Heart left ventricle (tissue), 16 donors: ENCODE results near the gene FHOD1. TPM values are rescaled to one million over a fixed set of nuclear protein-coding genes. Genes with fewer than 3 reads are reported as not detected.

Experiments
- ATAC-seq, 4 donors: fragments of 200-7000 bp; cut with Tn5 transposase; one replicate each; pipeline ENCODE4 v1.9.1; 2020 to 2022; ENCODE audit warnings: moderate library complexity in 4 of 4, mild to moderate bottlenecking in 3 of 4, moderate number of reproducible peaks in 1 of 4
- DNase-seq, 5 donors: peaks; one replicate each; pipeline ENCODE4 v3.0.0-alpha.2; 2020
- H3K27ac ChIP-seq, 12 donors: fragments of 200-600 bp; sonication (generic) in 4 of 12; one replicate each; pipeline versions ENCODE4 v1.5.0 to v1.8.0; 2016 to 2022; ENCODE audit warnings: mild to moderate bottlenecking in 2 of 12
- H3K27me3 ChIP-seq, 9 donors: fragments of 200-600 bp; sonication (generic) in 2 of 9; one replicate each; pipeline versions ENCODE4 v1.5.1 to v1.8.0; 2016 to 2022; ENCODE audit warnings: mild to moderate bottlenecking in 3 of 9
- H3K36me3 ChIP-seq, 9 donors: fragments of 200-600 bp; sonication (generic) in 2 of 9; one replicate each; pipeline versions ENCODE4 v1.5.0 to v1.8.0; 2018 to 2022; ENCODE audit warnings: mild to moderate bottlenecking in 2 of 9
- H3K4me1 ChIP-seq, 12 donors: fragments of 200-600 bp; sonication (generic) in 4 of 12; one replicate each; pipeline versions ENCODE4 v1.5.0 to v1.8.0; 2016 to 2022; ENCODE audit warnings: mild to moderate bottlenecking in 3 of 12
- H3K4me3 ChIP-seq, 12 donors: fragments of 200-600 bp; sonication (generic) in 4 of 12; one replicate each; pipeline versions ENCODE4 v1.5.0 to v1.8.0; 2017 to 2022; ENCODE audit warnings: mild to moderate bottlenecking in 9 of 12, moderate library complexity in 4 of 12
- H3K9me3 ChIP-seq, 12 donors: fragments of 200-600 bp; sonication (generic) in 4 of 12; one replicate each; pipeline versions ENCODE4 v1.5.0 to v1.8.0; 2016 to 2022; ENCODE audit warnings: mild to moderate bottlenecking in 1 of 12
- CTCF ChIP-seq, 12 donors: fragments of 200-600 bp; sonication (generic) in 4 of 12; IDR thresholded peaks; one replicate each; pipeline versions ENCODE4 v1.5.0 to v1.8.0; 2018 to 2022; ENCODE audit warnings: antibody characterized with exemption in 12 of 12, mild to moderate bottlenecking in 5 of 12
- POLR2A ChIP-seq, 2 donors: fragments of 450-650 bp; IDR thresholded peaks; one replicate each; pipeline ENCODE4 v1.6.1; 2017; ENCODE audit warnings: antibody characterized with exemption in 2 of 2, mild to moderate bottlenecking in 2 of 2, moderate library complexity in 2 of 2
- WGBS, 4 donors: extraction: QIAGEN DNeasy Blood & Tissue Kit in 2 of 4; methylation state at CpG; one replicate each; pipeline versions ENCODE4 v1.1.5 to v1.1.7; 2013 to 2018; 5-methylcytosine and 5-hydroxymethylcytosine counted together
- intact Hi-C, 10 donors: fragments of 100-400 bp; cut with DNase I; formaldehyde crosslinking; loops; one replicate each; pipeline versions ENCODE4 v1.11.1 to v1.14.2; 2022
- polyA plus RNA-seq, 2 donors: library from polyadenylated mRNA; stranded (reverse); fragments of 200-250 nt; gene quantifications; one replicate each; pipeline ENCODE4 v1.2.3, GENCODE V29; 2013
- total RNA-seq, 9 donors: library from RNA; depleted of rRNA in 2 of 9; stranded (reverse); fragments of >200 nt in 2 of 9; fragmentation: NEBNext Ultra II Directional in 3 of 9; extraction: Animal tissue kit (Norgen Biotek cat#: 25700) in 3 of 9; gene quantifications; one replicate each; pipeline versions ENCODE4 v1.1.0 to v1.2.4, GENCODE V29; 2016 to 2023
- donor health status: ischemic (EF 13 %, LVEDD 7.1; RV severe dilation, severe dysfunction).
- donor health status: healthy with polysubstance abuse.
- donor health status: DM: no; HTN: yes; CAD: no.
- donor health status: DM: no; HTN: no; CAD: no.
- donor health status: ischemic (EF 25% LVEDD 6.9; RV normal size, moderate dysfunction).
- donor health status: ischemic (EF 25% LVEDD 5.7; RV mildly dilated, moderate dysfunction).
- donor health status: healthy.
- donor health status: DM: yes; HTN: yes; CAD: no.
- donor health status: ischemic (EF 35%, LVEDD 5.7; RV mildly dilated, moderate dysfunction).
- donor health status: nonischemic (EF 11% LVEDD 7.7; RV severe dilation, severe dysfunction).
- donor health status: DM: yes; HTN: yes; CAD: no.
- donor health status: PGD.
- donor health status: ischemic (EF 29% LVEDD 5.4; RV normal size, mild dysfunction).
- donor health status: nonischemic (EF 23%, LVEDD 6.1; RV moderate dilation, normal function).

The FHOD1 gene
- total and polyA plus RNA-seq, 11 donors = 9.6 to 30.3 (median 18.0) TPM

GRCh38 chr16:67269766-67270165, 22.5 kb upstream of the FHOD1 start:
- peak in 1 of 4 donors; percentile 26 for ATAC-seq
- intact Hi-C loops = loop anchor here in 2 of 10 donors (10.0 kb wide), 1 partner anchor 125 kb away; the partner anchor contains the start of gene TPPP3 (in 2 of the 2)
- 51 to 67% (median 57%) methylated on average over 5 of the region's 5 CpGs for WGBS, 4 donors

GRCh38 chr16:67268136-67268579, 20.9 kb upstream of the FHOD1 start:
- peak in 3 of 5 donors; percentile 57 to 64 (median 59) for DNase-seq
- Histone ChIP-seq H3K9me3 (no peaks in the 10 kb centered on the region), H3K27ac (no peak overlapping the region), H3K4me3 (no peak overlapping the region), H3K4me1 (peaks cover 0 to 10% (median 0%) of the 10 kb centered on the region in 12 donors), H3K36me3 (no peaks in the 10 kb centered on the region), H3K27me3 (no peaks in the 10 kb centered on the region)
- ATAC-seq = peak in 3 of 4 donors; percentile 81 to 90 (median 89)
- TF ChIP-seq CTCF (IDR thresholded peaks at IDR 0.05) = no peak
- no peak for TF ChIP-seq POLR2A (IDR thresholded peaks at IDR 0.05)
- intact Hi-C loops = loop anchor here in 2 of 10 donors (10.0 kb wide), 1 partner anchor 127 kb away; the partner anchor contains the start of gene TPPP3 (in 2 of the 2)
- 41 to 63% (median 54%) methylated on average over 5 of the region's 5 CpGs for WGBS, 4 donors

More at GRCh38 chr16:67269766-67270165, 22.5 kb upstream of the FHOD1 start:
- Histone ChIP-seq H3K4me1 (peaks cover 0 to 10% (median 0%) of the 10 kb centered on the region in 12 donors), H3K9me3 (no peaks in the 10 kb centered on the region), H3K36me3 (no peaks in the 10 kb centered on the region), H3K4me3 (no peak overlapping the region), H3K27ac (no peak overlapping the region), H3K27me3 (no peaks in the 10 kb centered on the region)
- TF ChIP-seq CTCF (IDR thresholded peaks at IDR 0.05) = no peak
- TF ChIP-seq POLR2A (IDR thresholded peaks at IDR 0.05) = no peak
- DNase-seq = peak in 2 of 5 donors; percentile 5 to 33

GRCh38 chr16:67265834-67266233, 18.6 kb upstream of the FHOD1 start:
- Histone ChIP-seq H3K27ac (no peak overlapping the region), H3K4me1 (peaks cover 0 to 10% (median 2%) of the 10 kb centered on the region in 12 donors), H3K27me3 (no peaks in the 10 kb centered on the region), H3K4me3 (no peak overlapping the region), H3K9me3 (no peaks in the 10 kb centered on the region), H3K36me3 (no peaks in the 10 kb centered on the region)
- ATAC-seq (no peak), DNase-seq (peak in 1 of 5 donors; percentile 6)
- intact Hi-C loops = loop anchor here in 2 of 10 donors (10.0 kb wide), 1 partner anchor 129 kb away; the partner anchor contains the start of gene TPPP3 (in 2 of the 2)
- TF ChIP-seq CTCF (IDR thresholded peaks at IDR 0.05) (no peak), POLR2A (IDR thresholded peaks at IDR 0.05) (no peak)
- 63 to 68% (median 66%) methylated on average over 8 of the region's 8 CpGs for WGBS, 4 donors

GRCh38 chr16:67264866-67265265, 17.6 kb upstream of the FHOD1 start:
- ATAC-seq (no peak), DNase-seq (no peak)
- intact Hi-C loops = loop anchor here in 5 of 10 donors (5.0 to 10.0 kb wide), 3 partner anchors 130 to 152 kb away; partner anchors contain the start of genes TPPP3 (in 2 of the 5) and ZDHHC1 (in 1 of the 5)
- no peaks in the 10 kb centered on the region for H3K36me3 ChIP-seq
- peaks cover 0 to 11% (median 3%) of the 10 kb centered on the region in 12 donors for H3K4me1 ChIP-seq
- no peaks in the 10 kb centered on the region for H3K27me3 ChIP-seq
- 80 to 91% (median 88%) methylated on average over 5 of the region's 5 CpGs for WGBS, 4 donors
- H3K4me3 ChIP-seq = no peak overlapping the region
- TF ChIP-seq CTCF (IDR thresholded peaks at IDR 0.05) = no peak
- no peak for TF ChIP-seq POLR2A (IDR thresholded peaks at IDR 0.05)
- H3K9me3 ChIP-seq = no peaks in the 10 kb centered on the region
- H3K27ac ChIP-seq = no peak overlapping the region
